Stimulated activated CD8-positive, alpha-beta memory T cell treated with anti-CD3 and anti-CD28 coated beads, Interleukin-2, amount 100 ng/mL, for 1 hour (primary cell): ENCODE results near the gene OR2A12.
"Not testable (repeated sequence)": the region's sequence is repeated elsewhere in the genome, so short reads cannot be mapped to it uniquely, and the experiment has no call there.

Experiments used
- DNase-seq, 2 donors: peaks; one replicate each; pipeline ENCODE4 v3.0.0-alpha.2; 2020; ENCODE audit warnings: low read depth in 2 of 2

OR2A12 gene

GRCh38 chr7:144118341-144118740 lies 32.3 kb downstream of the OR2A12 start:
- DNase-seq: no peak

GRCh38 chr7:144122876-144123275 lies 36.8 kb downstream of the OR2A12 start, which contains the start of gene OR2A14:
TSS of gene OR2A14 (plus strand) at chr7:144123176. CDS start at chr7:144129113, 5,937 bp downstream.
- no peak for DNase-seq

- DNase-seq: peak; percentile 64 to 78
Observed at GRCh38 chr7:144127714-144128334, 41.7 kb downstream of the OR2A12 start.

GRCh38 chr7:144129601-144130000 lies 43.5 kb downstream of the OR2A12 start:
- not testable (repeated sequence) for DNase-seq

- DNase-seq: no peak
Observed at GRCh38 chr7:144130730-144131129, 44.7 kb downstream of the OR2A12 start.

GRCh38 chr7:144132262-144132661 lies 46.2 kb downstream of the OR2A12 start:
- DNase-seq: no peak

GRCh38 chr7:144133307-144133706 lies 47.2 kb downstream of the OR2A12 start:
- DNase-seq: no peak

GRCh38 chr7:144134116-144134515 lies 48.0 kb downstream of the OR2A12 start:
- no peak for DNase-seq

GRCh38 chr7:144137501-144137900 lies 51.4 kb downstream of the OR2A12 start:
- no peak for DNase-seq

GRCh38 chr7:144142187-144142586 lies 56.1 kb downstream of the OR2A12 start:
- DNase-seq: no peak

GRCh38 chr7:144144426-144144825 lies 58.3 kb downstream of the OR2A12 start:
- no peak for DNase-seq

GRCh38 chr7:144148224-144148827 lies 62.2 kb downstream of the OR2A12 start:
- DNase-seq: no peak
